GM18951 (cell line): Measurements from ENCODE around the gene ST14.

ENCODE experiments used
- POLR2A ChIP-seq: IDR thresholded peaks from 4 replicates; pipeline ENCODE4 v1.6.1; 2011; ENCODE audit warnings: mild to moderate bottlenecking; ENCODE audit not compliant: insufficient read length, insufficient read depth; ENCODE audit errors: extremely low read depth
- in situ Hi-C: fragments of 300-500 bp; cut with MboI; formaldehyde crosslinking; loops from one replicate; pipeline ENCODE4 v1.12.0; 2022; ENCODE audit warnings: low sequenced_read_pairs, mixed read lengths, inconsistent platforms; ENCODE audit not compliant: unreplicated experiment

Gene ST14

DNA sequence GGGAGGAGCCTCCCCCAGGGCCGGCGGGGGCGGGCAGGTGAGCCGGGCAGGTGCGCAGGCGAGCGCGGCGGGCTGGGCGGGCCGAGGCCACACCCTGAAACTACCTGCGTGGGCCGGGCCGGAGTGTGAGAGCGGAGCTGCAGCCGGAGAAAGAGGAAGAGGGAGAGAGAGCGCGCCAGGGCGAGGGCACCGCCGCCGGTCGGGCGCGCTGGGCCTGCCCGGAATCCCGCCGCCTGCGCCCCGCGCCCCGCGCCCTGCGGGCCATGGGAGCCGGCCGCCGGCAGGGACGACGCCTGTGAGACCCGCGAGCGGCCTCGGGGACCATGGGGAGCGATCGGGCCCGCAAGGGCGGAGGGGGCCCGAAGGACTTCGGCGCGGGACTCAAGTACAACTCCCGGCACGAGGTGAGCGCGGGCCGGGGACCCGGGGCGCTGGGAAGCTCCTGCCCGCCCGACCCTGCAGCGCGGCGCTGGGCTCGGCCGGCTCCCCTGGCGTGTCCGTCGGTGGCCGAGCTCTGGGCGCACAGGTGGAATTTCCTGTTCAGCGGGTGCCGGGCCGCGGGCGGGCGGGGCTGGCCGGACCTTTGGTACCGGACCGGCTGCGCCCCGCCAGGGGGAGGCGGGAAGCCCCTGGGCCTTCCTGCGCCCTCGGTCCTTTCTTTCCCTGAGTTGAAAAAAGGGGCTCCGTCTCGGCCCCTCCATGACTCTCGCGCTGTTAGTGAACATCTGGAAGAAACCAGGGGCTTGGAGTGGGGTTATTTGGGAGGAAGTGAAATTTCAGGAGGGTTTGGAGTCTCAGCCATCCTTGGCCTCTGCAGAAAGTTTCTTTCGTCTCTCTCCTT lies at the start of gene ST14:
Gene ST14, plus strand, starts transcription at position 126 of the 841 bp plus-strand sequence. Its CDS starts 198 bp downstream, at position 324.
- in situ Hi-C loops, result no loop called here
- TF ChIP-seq POLR2A, result no peak

DNA sequence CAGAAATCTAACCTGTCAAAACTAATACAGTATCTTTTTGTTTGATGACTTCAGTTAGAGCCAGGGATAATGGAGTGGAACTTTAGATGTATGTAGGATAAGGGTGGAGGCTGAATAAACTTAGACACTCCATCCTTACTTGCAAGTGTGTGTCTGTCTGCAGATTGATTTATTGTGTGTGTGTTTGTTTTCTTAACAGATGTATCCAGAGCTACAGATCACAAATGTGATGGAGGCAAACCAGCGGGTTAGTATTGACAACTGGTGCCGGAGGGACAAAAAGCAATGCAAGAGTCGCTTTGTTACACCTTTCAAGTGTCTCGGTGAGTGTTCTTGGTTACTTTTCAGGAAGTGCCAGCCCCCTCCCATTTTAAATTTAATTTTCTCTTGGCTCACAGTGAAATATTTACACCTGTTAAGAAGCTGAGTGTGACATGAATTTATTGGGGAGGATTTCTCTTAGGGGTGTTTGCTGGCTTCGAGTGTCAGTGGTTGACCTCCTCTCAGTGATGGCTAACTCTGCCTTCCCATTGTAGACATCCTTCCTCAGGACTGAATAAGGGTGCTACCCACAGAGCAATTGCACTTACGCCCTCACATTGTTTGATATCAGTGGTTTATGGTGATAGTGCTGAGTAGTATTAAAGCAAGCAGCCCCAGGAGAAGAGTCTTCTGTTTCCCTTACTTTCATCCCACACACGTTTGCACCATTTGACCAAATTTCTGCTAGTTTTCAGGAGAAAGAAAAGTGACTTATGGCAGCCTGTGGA lies 49.1 kb upstream of the ST14 start:
- TF ChIP-seq POLR2A, result no peak
- in situ Hi-C loops, result no loop called here

DNA sequence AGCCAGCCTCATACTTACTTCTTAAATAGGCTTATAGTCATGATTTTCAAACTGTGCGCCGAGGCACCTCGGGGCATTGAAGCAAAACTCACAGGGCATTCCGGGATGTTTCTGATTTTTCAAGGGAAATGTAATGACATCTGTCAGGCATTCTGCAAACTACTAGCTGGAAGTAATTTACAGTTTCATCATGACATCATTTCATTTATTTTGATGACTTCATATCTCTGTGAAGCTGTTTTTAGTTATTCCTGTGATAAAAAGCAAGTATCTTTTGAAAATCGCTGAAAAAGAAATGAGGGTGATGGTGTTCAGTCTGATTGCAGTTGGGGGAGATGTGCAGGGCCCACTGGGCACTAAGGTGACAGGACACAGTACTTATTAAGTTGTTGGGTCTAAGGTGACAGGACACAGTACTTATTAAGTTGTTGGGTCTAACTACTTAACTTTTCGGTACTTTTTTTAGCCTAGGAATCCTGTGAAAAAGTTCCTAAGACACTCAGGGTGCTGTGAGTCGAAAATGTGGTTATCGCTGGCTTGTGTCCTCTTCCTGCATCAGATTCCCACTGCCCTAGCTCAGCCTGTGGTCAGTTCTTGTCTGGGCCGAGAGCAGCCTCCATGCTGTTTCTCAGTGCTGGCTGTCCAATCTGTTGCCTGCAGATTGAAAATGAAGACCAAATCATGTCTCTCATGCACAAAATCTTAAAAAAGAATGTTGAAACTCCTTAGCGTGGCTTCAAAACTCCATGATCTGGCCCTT lies 47.3 kb upstream of the ST14 start:
- in situ Hi-C loops, result no loop called here
- TF ChIP-seq POLR2A, result no peak

DNA sequence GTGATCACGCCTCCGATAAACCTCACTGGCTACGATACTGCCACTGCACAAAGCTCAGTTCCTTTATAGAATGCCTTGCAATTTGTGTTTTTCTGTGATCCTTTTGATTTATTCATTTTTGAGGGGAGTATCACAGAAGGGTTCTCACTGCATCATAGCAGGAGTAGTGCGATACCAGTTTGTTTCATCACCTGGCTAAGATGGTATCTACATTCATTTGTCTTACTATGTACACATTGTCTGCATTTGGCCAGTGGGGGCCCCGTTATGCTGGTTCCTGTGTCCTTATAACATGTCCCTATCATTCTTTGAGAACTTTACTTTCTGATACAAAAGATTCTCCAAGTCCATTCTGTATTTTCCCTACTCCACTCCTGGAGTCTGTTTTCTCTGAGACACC lies 45.3 kb upstream of the ST14 start:
- in situ Hi-C loops, result no loop called here
- TF ChIP-seq POLR2A, result no peak

DNA sequence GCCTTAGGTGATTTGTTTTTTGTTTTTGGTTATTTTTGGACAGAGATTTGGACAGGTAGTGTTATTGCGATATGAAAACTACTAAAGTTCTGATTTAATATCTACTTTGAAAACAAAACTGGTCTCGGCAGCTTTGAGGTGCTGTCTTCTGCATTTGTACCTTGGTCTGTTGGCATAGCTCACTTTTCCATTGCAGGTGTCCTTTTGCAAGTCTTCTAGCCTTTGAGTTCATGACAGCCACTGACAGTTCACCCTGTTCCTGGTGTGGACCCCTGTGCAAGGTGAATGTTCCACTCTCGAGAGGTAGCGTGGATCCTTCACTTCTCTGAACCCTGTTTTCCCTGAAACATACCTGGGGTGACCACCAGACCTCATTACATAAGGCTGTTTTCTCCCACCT lies 44.9 kb upstream of the ST14 start:
- in situ Hi-C loops, result no loop called here

DNA sequence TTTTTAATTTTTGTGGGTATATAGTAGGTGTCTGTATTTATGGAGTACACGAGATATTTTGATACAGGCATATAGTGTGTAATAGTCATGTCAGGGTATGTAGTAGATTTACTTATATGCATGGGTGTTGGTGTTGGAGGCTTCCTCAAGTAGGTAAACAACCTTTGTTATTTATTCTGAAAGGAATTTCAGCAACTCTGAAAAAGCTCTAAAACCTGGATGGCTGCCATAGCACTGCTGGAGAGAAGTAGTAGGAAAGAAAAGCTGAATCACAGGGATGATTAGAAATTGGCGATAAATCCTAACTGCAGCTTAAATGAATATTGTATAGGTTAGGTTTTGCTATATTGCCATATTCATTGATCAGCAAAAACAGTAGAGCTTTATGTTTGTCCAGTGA lies 44.4 kb upstream of the ST14 start:
- no peak for TF ChIP-seq POLR2A
- in situ Hi-C loops, result no loop called here

More for the DNA sequence above, 44.9 kb upstream of the ST14 start:
- no peak for TF ChIP-seq POLR2A

DNA sequence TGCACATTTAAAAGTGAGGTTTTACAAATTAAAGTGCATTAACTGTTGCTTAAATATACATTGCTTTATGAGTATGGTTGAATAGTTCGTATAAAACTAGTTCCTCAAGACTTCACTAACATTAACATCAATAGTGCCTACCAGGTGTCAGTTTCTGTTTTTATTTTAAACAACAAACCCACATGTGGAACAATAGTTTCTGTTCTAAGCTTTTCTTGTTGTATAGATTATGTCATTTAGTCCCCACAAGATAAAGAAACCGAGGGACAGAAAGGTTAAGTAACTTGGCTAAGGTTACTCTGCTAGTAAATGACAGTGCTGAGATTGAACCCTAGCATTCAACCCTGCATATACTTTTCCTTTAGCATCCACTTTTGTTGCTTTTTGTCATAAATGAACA lies 41.4 kb upstream of the ST14 start:
- TF ChIP-seq POLR2A, result no peak
- in situ Hi-C loops, result no loop called here

DNA sequence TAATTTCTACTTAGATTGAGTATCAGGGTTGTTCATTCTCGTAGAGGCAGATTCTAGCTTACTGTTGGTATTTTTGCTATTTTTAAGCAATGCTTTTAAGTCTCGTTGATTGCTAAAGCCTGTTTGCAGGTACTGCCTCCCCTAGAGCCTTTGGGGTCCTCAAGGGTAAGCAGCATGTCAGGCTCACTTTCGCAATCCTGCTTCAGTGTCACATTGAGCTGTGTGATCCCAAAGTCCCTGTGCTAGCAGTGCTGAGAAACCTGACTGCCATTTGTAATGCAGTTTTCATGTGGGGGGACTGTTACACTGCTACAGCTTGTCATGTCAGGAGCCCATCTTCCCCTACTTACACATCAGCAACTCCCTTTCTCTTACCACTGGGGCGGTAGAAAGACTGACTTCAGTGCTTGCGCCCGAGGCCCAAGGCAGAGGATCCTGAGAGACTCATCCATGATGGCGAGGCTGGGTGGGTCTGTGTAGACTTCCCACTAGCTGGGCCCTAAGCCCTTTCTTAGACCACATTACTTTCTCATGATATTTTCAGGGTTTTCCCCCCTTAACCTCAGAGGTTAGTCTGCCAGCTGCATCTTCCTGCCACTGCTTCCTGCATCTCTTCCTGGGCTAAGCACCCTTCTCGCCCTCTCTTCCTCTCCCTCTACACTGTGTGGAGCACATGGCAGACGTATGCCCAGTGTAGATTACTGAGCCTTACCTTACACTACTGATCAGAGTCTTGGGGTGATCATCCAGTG lies 40.8 kb upstream of the ST14 start:
- in situ Hi-C loops, result no loop called here
- TF ChIP-seq POLR2A, result no peak

DNA sequence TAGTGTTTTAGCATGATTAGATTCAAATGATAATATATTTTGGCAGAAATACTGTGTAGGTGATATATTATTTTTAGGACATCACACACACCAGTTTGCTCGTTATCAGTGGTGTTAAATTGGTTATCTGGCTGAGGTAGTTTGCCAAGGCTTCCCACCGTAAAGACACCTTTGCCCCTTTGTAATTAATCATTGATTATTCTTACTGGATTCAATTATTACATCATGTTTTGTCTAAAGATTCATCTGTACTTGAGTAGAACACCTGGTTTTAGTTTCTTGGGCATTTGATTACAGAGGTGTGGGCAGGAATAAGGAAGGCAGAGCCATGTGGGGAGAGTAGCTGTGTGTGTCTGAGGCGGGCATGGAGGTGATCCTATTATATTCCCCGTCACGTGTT lies 39.5 kb upstream of the ST14 start:
- in situ Hi-C loops, result no loop called here
- TF ChIP-seq POLR2A, result no peak

DNA sequence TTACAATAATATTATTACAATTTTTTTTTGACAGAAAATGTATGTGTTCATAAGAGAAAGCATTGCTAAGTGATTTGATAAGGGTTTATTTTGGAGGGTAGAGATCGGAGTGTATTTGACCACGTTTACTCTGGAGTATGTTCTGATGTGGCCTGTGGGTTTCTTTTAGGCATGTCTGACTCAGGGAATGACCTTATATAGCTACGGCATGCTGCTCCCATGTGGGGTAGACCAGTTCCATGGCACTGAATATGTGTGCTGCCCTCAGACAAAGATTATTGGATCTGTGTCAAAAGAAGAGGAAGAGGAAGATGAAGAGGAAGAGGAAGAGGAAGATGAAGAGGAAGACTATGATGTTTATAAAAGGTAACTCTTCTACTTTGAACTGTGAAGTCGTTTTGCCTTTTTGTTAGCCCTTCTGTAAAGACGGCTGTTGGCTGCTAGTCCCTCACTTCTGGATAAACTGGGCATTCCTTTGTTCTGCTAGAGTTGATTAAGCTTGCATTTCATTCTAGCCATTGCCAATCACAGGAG lies 38.1 kb upstream of the ST14 start:
- in situ Hi-C loops, result no loop called here
- TF ChIP-seq POLR2A, result no peak

DNA sequence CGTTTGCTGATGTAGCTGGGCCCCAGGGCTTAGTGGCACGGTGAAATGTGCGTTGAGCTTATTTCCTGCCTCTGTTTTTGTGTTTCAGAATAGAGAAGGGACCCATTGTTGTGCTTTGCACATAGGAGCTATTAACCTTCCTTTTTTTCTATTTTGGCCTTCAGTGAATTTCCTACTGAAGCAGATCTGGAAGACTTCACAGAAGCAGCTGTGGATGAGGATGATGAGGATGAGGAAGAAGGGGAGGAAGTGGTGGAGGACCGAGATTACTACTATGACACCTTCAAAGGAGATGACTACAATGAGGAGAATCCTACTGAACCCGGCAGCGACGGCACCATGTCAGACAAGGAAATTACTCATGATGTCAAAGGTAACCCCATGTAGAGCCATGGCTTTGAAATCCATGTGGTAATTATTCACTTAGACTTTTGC lies 37.4 kb upstream of the ST14 start:
- in situ Hi-C loops, result no loop called here
- TF ChIP-seq POLR2A, result no peak

DNA sequence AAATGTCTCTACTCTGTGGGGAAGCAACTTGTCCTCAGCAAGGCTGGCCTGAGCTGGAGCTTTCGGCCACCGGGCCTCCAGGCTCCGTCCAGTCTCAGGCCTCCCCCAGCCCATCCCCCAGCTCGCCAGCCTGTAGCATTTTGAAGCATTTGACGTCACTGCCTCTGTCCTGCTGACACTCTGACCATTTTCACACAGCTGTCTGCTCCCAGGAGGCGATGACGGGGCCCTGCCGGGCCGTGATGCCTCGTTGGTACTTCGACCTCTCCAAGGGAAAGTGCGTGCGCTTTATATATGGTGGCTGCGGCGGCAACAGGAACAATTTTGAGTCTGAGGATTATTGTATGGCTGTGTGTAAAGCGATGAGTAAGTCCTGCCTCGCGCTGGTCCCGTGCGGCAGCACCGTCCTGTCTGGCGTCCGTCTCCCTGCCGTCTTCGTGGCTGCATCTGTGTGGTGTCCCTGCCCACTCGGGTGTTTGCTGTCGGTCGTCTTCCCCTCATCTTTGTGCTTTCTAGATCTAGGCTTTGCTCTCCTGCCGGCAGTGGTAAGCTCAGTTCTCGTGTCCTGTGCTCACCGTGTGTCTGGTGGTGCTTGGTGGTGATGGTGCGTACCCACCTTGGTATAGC lies 36.1 kb upstream of the ST14 start:
- in situ Hi-C loops, result no loop called here
- no peak for TF ChIP-seq POLR2A

DNA sequence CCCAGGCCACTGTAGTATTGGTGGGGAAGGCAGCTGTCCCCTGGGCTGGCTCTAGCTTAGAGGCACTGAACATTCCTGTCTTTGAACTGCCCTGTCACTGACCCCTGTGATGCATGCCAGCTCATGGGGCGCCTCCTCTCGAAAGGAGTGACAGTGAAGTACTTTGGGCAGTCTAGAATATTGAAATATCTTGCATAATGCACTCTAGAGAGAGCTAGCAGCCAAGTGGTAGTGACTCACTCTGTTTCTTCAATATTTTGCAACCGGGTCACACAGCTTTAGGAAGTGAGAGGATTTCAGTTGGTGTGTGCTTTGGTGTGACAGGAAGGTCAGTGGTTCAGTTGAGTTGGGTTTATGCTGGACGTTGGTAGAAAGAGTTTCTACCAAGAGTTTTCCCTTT lies 35.5 kb upstream of the ST14 start:
- no peak for TF ChIP-seq POLR2A
- in situ Hi-C loops, result no loop called here
